ENCODE results near the gene NHLRC4. TPM values are rescaled to one million over a fixed set of nuclear protein-coding genes. Genes with fewer than 3 reads are reported as not detected.

Gene NHLRC4
- total RNA-seq, 1 experiment from 2014 or later, result 1.2 TPM

DNA sequence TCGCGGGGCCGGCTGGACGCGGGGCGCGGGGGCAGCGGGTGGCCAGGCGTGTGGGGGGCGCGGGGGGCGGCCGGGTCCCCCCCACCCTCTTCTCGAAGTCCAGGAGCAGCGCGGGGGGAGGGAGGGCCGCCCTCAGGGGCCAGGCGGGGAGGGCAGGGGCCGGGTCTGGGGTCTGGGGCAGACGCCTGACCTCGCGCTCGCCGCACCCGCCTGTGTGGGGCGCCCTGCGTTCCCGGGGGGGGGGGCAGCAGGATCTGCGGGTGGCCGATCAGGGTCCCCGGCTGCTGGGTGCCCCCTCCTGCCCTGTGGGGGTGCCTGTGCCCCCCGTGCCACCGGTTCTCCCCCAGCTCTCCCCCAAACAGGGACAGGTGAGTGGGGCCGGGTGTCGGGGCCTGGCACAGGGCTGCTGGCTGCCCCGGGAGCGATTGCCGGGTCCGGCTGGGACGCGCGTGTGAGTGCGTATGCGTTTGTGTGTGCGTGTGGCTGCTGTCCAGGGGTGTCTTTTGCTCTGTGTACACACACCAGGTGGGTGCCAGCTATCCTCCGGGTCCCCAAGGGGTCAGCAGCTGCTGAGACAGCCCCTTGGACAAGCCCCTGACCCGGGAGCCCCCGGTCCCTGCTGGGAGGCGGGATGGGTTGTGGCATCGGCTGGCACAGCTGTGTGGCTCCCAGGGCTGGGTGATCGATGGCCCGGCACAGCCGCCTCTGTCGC is 5.9 kb upstream of the NHLRC4 start:
- in situ Hi-C loops (cut with HindIII; ENCODE audit: low pct_unique_long_range_greater_than_20kb, low sequenced_read_pairs), result no loop called here
- no peak for DNase-seq (ENCODE audit: low read depth)

- in situ Hi-C loops (cut with HindIII; ENCODE audit: low pct_unique_long_range_greater_than_20kb, low sequenced_read_pairs), result no loop called here
- DNase-seq (ENCODE audit: low read depth), result no peak
Measured at GRCh38 chr16:561413-561794, 5.4 kb upstream of the NHLRC4 start.

- no peak for DNase-seq (ENCODE audit: low read depth)
- in situ Hi-C loops (cut with HindIII; ENCODE audit: low pct_unique_long_range_greater_than_20kb, low sequenced_read_pairs), result no loop called here
Measured at GRCh38 chr16:561957-562938, 4.6 kb upstream of the NHLRC4 start.

GRCh38 chr16:563072-563644 is 3.6 kb upstream of the NHLRC4 start:
- in situ Hi-C loops (cut with HindIII; ENCODE audit: low pct_unique_long_range_greater_than_20kb, low sequenced_read_pairs), result no loop called here
- DNase-seq (ENCODE audit: low read depth), result no peak

GRCh38 chr16:564690-565418 is 2.0 kb upstream of the NHLRC4 start:
- no peak for DNase-seq (ENCODE audit: low read depth)
- in situ Hi-C loops (cut with HindIII; ENCODE audit: low pct_unique_long_range_greater_than_20kb, low sequenced_read_pairs), result no loop called here

GRCh38 chr16:565419-566330 is 1.1 kb upstream of the NHLRC4 start:
- in situ Hi-C loops (cut with HindIII; ENCODE audit: low pct_unique_long_range_greater_than_20kb, low sequenced_read_pairs), result no loop called here
- DNase-seq (ENCODE audit: low read depth), result peak; percentile 65

DNA sequence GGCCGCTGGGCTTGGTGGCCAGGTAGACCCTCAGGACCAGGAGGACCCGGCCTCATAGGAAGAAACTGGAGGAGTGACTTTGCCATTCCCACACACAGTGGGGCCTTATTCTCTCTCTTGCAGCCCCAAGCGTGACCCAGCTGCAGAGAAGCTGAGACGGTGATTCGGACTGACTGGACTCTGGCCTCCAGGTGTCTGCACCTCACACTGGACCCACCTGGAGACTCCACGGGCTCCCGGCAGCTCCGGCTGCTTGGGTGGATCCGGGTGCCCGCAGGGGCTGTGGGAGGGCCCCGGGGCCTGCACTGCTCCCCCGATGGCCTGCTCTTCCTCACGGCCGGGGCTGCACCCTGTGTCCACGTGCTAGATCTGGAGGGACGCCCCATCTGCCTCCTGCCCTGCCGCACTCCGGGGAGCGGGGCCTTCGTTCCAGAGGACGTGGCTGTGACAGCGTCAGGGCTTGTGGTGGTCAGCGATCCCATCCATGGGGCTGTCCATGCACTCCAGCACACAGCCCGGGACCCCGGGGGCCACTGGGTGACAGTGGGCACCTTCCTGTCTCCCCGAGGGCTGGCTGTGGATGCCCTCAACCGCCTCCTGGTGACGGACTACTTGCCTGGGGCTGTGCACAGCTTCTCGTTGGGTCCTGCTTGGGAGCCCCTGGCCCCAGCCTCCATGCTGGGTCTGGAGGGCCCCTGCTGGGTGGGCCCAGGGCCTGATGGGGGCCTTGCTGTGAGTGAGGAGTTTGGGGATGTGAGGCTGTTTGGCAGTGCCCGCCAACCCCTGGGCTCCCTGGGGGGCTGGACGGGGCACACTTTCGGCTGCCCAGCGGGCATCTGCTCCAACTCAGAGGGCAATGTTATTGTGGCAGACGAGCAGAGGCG is 810 bp downstream of the NHLRC4 start:
- in situ Hi-C loops (cut with HindIII; ENCODE audit: low pct_unique_long_range_greater_than_20kb, low sequenced_read_pairs), result no loop called here
- DNase-seq (ENCODE audit: low read depth), result no peak

DNA sequence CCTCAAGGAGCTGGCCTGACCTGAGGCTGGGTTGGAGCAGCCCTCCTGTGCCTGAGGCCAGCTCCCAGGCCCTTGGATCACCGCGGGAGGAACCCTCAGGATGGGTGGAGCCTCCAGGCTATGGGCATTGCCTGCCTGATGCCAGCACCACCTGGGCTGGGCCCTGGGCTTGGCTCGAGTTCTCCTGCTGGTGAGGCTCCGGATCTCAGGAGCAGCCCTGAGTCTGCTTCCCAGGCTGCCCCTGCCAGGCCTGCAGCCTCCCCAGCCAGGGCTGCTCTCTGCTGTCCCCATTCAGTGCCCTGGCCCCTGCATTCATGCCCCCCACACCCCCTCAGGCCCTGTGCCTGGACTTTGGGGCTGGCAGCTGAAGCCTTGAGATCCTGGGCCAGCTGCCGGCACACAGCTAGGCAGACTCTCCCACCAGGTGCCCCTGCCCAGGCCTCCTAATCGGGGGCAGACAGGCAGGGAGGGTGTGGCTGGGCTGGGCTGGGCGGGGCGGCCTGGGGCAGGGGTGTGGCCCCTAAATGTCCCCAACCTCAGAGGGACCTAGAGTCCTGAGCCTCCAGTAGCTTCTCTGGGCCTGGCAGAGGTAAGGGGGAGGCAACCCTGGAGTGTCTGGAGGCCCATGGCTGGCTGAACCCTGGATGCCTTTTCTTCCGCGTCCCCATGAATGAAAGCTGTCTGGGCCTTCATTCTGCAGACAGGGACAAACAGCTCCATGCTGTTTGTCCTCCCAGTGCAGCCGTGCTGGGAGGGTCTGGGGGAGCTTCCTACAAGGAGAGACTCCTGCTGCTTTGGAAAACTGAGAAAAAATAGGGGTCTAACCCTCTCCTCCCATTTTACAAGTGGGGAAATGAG is 1.8 kb downstream of the NHLRC4 start:
- DNase-seq (ENCODE audit: low read depth), result no peak

GRCh38 chr16:569445-570254 is 2.8 kb downstream of the NHLRC4 start, which contains the start of gene PIGQ:
Gene PIGQ (plus strand): TSS chr16:569968. CDS start chr16:574075, 4,107 bp downstream.
- DNase-seq (ENCODE audit: low read depth), result peak; percentile 55
- in situ Hi-C loops (cut with HindIII; ENCODE audit: low pct_unique_long_range_greater_than_20kb, low sequenced_read_pairs), result no loop called here

More for the DNA sequence above, 1.8 kb downstream of the NHLRC4 start:
- in situ Hi-C loops (cut with HindIII; ENCODE audit: low pct_unique_long_range_greater_than_20kb, low sequenced_read_pairs), result no loop called here

DNA sequence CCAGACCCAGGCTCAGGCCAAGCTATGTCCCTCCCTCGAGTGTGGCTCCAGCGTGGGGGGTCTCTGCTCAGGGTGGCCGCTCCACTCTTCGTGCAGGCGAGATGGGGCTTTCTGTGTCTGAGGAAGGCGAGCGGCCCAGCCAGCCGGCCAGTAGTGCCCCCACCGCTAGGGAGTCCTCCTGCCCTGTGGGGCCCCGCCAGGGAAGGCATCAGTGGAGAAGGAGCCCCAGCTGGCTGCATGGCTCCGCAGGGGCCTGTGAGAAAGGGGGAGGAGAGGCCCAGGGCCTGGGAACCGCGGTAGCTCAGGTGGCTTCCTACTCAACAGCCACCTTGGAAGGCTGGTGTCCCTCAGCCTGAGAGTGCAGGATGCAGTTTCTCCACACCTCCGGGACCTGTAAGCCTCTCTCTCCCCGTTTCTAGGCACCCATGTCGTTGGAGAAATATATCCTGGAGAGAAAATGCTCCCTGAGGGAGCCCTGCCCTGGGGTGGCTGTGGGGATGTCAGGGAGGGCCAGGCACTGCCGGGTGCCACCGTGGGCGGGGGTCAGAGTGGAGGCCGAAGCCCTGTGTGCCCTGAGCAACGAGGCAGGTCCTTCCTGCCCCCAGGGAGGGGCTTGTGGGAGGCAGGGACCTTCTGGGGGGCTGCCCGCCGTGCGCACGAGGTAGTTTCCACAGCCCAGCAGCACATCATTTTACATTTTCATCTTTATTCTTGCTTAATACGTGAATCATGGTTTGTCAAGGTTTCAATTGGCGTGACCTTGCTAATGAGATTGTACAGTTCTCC is 6.3 kb downstream of the NHLRC4 start:
- in situ Hi-C loops (cut with HindIII; ENCODE audit: low pct_unique_long_range_greater_than_20kb, low sequenced_read_pairs), result no loop called here
- no peak for DNase-seq (ENCODE audit: low read depth)

DNA sequence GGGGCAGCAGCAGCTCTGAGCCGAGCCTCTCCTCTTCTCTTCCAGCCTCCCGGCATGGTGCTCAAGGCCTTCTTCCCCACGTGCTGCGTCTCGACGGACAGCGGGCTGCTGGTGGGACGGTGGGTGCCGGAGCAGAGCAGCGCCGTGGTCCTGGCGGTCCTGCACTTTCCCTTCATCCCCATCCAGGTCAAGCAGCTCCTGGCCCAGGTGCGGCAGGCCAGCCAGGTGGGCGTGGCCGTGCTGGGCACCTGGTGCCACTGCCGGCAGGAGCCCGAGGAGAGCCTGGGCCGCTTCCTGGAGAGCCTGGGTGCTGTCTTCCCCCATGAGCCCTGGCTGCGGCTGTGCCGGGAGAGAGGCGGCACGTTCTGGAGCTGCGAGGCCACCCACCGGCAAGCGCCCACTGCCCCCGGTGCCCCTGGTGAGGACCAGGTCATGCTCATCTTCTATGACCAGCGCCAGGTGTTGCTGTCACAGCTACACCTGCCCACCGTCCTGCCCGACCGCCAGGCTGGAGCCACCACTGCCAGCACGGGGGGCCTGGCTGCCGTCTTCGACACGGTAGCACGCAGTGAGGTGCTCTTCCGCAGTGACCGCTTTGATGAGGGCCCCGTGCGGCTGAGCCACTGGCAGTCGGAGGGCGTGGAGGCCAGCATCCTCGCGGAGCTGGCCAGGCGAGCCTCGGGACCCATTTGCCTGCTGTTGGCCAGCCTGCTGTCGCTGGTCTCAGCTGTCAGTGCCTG is 7.4 kb downstream of the NHLRC4 start:
- in situ Hi-C loops (cut with HindIII; ENCODE audit: low pct_unique_long_range_greater_than_20kb, low sequenced_read_pairs), result no loop called here

DNA sequence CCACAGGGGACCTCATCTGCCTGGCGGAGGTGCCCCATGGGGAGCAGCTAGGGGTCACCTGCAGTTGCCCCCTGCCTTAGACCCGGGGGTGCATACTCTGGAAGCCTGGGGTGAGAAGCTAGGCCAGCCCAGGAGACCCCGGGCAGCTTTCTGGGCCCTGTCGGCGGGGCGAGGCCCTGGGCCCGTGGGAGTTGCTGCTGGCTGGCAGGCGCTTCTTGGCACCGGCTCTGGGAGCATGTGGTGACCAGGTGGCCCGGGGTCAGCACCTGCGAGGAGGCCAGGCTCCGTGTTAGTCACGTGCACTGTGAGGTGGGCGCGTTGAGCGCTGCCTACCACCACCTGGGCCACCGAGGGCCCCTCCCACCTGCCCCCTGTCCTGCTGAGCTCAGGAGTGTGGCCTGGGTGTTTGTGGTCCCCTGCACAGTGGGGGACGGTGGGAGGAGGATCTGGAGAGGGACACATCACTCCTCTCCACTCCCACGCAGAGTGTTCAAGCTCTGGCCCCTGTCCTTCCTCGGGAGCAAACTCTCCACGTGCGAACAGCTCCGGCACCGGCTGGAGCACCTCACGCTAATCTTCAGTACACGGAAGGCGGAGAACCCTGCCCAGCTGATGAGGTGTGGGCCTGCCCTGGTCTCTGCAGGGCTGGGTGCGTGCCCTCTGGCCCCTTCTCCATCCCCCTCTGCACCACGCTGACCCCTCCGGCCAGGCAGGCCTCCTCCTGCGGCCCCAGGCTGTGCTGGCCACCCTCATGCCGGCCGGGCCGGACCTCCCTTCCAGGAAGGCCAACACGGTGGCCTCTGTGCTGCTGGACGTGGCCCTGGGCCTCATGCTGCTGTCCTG is 8.8 kb downstream of the NHLRC4 start:
- in situ Hi-C loops (cut with HindIII; ENCODE audit: low pct_unique_long_range_greater_than_20kb, low sequenced_read_pairs), result no loop called here
- DNase-seq (ENCODE audit: low read depth), result no peak

More for the DNA sequence above, 7.4 kb downstream of the NHLRC4 start:
- DNase-seq (ENCODE audit: low read depth), result no peak

Measured in Caki2 (cell line).